RCC 7860 (cell line): Measurements from ENCODE around the gene SPNS3.

Experiments
- DNase-seq: peaks from one replicate; pipeline ENCODE4 v3.0.0-alpha.2; 2015; ENCODE audit warnings: low spot score
- FAIRE-seq: peaks from 2 replicates; lab custom pipeline; 2012; peaks lifted over from hg19 to GRCh38; lab: Jason Lieb, UNC

SPNS3 gene, protein sequence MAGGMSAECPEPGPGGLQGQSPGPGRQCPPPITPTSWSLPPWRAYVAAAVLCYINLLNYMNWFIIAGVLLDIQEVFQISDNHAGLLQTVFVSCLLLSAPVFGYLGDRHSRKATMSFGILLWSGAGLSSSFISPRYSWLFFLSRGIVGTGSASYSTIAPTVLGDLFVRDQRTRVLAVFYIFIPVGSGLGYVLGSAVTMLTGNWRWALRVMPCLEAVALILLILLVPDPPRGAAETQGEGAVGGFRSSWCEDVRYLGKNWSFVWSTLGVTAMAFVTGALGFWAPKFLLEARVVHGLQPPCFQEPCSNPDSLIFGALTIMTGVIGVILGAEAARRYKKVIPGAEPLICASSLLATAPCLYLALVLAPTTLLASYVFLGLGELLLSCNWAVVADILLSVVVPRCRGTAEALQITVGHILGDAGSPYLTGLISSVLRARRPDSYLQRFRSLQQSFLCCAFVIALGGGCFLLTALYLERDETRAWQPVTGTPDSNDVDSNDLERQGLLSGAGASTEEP

GRCh38 chr17:4433515-4434031 lies at the start of gene SPNS3:
TSS of gene SPNS3 (plus strand) at chr17:4433940. CDS start at chr17:4433968, 28 bp downstream.
- no peak for DNase-seq
- FAIRE-seq = no peak

- DNase-seq = no peak
- FAIRE-seq = no peak
Measured at GRCh38 chr17:4386406-4386805, 47.3 kb upstream of the SPNS3 start.

GRCh38 chr17:4387137-4387536 lies 46.6 kb upstream of the SPNS3 start:
- DNase-seq (no peak), FAIRE-seq (no peak)

- no peak for FAIRE-seq
- DNase-seq = no peak
Measured at GRCh38 chr17:4389079-4389478, 44.7 kb upstream of the SPNS3 start.

DNA sequence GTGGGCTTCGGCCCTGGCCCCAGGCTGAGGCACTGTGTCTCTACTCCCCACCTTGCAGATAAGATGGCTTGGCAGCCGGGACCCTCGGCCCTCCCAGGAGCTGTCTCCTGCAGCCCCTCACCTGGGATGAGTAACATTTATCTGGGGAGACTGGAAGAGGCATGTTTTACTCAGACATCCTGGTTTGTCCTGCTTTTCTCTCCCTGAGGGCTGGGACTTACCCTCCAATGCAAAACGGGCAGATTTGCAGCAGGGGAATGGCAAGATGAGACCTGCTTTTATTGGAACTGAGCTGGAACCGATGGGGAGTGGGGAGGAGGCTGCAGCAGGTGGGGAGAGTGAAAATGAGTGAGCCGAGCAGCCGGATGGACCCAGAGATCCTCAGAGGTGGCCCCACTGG lies 39.9 kb upstream of the SPNS3 start:
- FAIRE-seq = no peak
- DNase-seq = no peak

DNA sequence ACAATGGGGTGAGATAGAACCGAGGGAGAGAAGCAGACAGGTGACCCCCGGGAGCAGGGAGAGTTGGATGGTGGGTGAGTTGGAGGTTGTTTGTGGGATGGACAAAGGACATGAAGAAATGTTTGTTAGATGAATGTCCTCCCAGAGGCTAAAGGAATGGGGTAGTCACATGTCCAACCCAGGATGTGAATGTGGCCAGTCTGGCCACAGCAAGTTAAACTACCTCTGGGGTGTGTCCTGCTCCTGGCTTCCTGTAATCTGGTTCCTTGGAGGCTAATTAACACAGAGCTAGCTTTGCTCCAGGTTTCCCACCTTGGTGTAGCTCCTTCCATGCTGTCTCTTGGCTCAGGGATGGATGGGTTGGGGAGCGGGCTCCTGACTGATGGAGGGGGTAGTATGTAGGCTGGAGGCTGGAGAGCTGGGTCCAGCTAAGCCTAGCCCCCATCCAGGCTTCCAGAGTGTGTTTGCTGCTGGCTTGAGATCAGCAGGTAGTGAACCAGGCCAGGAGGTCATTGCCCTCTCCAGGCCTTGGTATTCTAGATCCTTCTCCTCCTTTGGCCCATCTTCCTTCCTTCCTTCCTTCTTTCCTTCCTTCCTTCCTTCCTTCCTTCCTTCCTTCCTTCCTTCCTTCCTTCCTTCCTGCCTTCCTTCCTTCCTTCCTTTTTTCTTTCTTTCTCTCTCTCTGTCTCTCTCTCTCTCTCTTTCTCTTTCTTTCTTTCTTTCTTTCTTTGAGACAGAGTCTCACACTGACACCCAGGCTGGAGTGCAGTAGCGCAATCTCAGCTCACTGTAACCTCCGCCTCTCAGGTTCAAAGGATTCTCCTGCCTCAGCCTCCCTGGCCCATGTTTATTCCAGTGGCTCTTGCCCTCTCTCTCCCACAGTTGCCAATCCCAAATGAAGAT lies 39.3 kb upstream of the SPNS3 start:
- DNase-seq (no peak), FAIRE-seq (no peak)

DNA sequence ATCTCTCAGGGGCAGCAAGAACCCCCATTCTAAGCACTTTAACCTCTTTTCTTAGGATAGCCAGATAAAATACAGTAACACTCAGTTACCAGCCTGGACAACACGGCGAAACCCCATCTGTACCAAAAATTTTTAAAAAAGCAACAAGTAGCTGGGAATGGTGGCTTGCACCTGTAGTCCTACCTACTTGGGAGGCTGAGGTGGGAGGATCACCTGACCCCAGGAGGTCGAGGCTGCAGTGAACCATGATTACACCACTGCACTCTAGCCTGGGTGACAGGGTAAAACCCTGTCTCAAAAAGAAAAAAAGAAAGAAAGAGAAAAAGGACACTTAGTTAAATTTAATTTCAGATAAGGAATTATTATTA lies 38.6 kb upstream of the SPNS3 start:
- no peak for DNase-seq
- FAIRE-seq = no peak

DNA sequence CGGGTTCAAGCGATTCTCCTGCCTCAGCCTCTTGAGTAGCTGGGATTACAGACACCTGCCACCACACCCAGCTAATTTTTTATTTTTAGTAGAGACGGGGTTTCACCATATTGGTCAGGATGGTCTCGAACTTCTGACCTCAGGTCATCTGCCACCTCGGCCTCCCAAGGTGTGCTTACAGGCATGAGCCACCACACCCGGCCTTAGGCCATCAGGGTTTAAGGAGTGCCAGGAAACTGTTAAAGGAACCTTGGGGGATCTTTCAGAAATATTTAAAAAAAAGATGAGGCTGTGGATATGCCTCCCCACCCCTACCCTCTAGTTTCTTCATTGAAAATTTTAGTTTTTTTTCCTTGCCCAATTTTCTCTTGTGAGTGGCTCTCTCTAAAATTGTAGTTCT lies 35.9 kb upstream of the SPNS3 start:
- FAIRE-seq = no peak
- no peak for DNase-seq

GRCh38 chr17:4405038-4405669 lies 28.6 kb upstream of the SPNS3 start:
- no peak for FAIRE-seq
- no peak for DNase-seq

DNA sequence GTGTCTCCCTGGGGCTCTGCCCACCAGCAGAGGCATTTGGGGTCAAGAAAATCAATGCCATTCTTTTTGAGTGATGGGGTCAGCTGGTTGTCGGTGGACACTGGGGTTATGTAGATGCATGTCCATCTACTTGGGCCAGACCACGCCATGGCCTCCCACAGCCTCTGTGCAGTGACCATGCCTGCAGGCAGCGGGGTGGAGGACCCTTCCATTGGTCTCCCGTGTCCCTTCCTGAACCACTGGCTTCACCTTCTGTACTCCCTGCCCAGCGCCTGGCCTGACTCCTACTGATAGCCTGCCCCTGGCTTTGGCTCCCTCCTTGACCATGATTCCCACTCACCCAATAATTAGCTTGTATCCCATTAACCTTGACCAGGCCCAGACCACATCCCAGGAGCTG lies 28.0 kb upstream of the SPNS3 start:
- no peak for FAIRE-seq

DNA sequence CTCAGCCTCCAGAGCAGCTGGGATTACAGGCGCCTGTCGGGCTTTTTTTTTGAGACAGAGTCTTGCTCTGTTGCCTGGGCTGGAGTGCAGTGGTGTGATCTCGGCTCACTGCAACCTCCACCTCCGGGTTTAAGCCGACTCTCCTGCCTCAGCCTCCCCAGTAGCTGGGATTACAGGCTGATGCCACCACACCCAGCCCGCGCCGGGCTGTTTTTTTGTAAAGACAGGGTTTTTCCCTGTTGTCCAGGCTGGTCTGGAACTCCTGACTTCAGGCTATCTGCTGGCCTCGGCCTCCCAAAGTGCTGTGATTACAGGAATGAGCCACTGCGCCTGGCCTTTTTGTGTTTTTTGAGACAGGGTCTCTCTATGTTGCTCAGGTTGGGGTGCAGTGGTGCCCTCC lies 27.4 kb upstream of the SPNS3 start:
- no peak for DNase-seq
- FAIRE-seq = no peak

More for the DNA sequence above, 28.0 kb upstream of the SPNS3 start:
- no peak for DNase-seq

DNA sequence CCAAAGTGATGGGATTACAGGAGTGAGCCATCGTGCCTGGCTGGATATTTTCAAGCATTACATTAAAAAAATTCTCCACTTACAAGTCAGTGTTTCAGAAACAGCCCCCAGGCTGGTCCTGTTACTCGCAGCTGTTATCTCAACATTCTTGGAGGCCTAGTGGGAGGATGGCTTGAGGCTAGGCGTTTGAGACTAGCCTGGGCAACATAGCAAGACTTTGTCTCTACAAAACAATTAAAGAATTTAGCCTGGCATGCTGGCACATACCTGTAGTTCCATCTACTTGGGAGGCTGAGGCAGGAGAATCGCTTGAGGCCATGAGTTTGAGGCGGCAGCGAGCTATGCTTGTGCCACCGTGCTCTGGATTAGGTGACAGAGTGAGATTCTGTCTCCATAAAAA lies 26.5 kb upstream of the SPNS3 start:
- FAIRE-seq = no peak
- DNase-seq = no peak

DNA sequence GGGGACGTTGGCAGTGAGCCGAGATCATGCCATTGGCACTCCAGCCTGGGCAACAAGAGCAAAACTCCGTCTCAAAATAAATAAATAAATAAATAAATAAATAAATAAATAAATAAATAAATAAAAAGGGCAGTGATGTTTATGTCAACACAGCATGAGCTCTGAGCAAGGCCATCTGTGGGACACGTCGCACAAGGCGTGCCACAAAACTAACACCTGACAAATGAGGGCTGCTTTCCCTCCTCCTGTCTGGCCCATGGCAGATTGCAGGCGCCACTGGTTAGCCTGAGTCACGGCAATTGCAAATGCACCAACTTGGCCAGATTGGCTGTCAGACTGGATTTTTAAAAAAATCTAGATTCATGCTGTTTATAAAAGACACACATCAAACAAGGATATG lies 25.9 kb upstream of the SPNS3 start:
- no peak for DNase-seq
- no peak for FAIRE-seq

DNA sequence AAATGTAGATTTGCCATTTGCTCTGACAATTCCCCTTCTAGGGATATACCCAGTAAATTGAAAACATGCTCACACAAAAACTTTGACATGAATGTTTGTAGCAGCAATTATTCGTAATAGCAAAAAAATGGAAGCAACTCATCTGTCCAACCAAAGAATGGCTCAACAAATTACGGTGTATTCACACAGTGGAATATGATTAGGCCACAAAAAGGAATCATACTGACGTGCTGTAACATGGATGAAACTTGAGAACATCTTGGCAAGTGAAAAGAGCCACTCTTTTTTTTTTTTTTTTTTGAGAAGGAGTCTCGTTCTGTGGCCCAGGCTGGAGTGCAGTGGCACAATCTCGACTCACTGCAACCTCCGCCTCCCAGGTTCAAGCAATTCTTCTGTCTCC lies 24.1 kb upstream of the SPNS3 start:
- FAIRE-seq (no peak), DNase-seq (no peak)

DNA sequence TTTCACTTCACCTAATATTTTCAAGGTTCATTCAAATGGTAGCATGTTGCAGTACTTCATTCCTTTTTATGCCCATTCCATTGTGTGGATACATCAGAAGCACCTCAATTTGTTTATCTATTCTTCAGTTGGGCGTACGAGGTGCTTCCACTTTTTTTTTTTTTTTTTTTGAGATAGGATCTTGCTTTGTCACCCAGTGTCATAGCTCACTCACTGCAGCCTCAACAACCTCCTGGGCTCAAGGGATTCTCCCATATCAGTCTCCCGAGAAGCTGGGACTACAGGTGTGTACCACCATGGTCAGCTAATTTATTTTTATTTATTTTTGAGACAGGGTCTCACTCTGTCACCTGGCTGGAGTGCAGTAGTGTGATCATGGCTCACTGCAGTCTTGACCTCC lies 22.5 kb upstream of the SPNS3 start:
- DNase-seq (no peak), FAIRE-seq (no peak)

DNA sequence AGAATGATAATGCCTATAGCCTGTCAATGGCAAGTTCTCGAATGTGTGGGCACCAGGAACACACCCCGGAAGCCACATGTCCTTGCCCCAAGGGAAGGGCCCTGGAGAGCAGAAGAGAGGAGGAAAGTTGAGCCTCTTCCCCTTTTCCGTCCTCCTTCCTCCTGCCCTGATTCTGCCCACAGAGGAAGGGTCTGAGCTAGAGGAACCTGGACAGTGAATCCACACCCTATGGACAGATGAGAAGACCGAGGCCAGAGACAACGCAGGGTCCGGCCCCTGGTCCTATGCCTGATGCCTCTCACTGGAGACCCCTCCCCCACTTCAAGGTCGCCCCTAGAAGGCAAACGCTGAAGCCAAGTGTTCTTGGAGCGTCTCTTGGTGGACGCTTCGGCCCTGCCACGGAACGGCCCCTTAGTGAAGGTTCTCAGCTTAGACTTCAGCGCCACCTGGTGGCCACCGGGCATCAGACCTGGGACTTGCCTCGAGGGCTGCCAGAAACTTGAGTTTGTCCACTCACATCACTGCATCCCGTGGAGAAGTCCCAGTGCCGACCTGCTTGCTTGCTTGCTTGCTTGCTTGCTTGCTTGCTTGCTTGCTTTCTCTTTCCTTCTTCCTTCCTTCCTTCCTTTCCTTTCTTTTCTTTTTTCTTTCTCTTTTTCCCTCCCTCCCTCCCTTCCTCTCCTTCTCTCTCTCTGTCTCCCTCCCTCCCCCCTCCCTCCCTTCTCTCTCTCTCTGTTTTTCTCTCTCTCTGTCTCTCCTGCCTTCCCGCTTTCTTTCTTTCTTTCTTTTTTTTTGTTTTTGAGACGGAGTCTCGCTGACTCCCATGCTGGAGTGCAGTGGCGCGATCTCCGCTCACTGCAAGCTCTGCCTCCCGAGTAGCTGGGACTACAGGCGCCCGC lies 20.6 kb upstream of the SPNS3 start:
- DNase-seq = peak; percentile 64
- peak; percentile 23 for FAIRE-seq

GRCh38 chr17:4417129-4417667 lies 16.5 kb upstream of the SPNS3 start:
- FAIRE-seq (no peak), DNase-seq (no peak)

GRCh38 chr17:4420692-4421131 lies 13.0 kb upstream of the SPNS3 start:
- FAIRE-seq (peak; percentile 64), DNase-seq (peak; percentile 52)

DNA sequence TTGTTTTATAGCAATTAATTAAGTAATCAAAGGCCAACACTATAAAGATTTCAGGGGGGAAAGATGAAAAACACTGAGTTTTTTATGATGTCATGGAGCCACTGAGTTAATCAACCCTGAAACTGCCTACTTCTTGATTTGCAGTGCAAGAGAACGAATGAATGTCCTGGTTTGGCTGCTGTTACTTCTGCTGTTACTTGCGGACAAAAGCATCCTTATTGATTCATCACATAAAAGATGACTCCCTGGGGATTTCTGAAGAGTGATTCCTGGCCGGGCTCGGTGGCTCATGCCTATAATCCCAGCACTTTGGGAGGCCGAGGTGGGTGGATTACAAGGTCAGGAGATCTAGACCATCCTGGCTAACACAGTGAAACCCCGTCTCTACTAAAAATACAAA lies 10.9 kb upstream of the SPNS3 start:
- DNase-seq = no peak
- FAIRE-seq = no peak

DNA sequence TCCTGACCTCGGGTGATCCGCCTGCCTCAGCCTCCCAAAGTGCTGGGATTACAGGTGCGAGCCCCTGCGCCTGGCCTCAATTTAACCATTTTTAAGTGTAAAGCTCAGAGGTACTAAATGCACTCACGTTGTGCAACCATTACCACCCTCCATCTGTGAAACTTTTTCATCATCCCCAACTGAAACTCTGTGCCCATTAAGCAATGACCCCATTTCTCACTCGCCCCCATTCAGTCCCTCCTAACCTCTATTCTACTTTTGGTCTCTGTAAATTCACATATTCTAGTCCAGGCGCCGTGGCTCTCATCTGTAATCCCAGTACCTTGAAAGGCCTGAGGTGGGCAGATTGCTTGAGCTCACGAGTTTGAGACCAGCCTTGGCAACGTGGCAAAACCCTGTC lies 8.3 kb upstream of the SPNS3 start:
- no peak for DNase-seq
- no peak for FAIRE-seq
